ENCODE results near the gene PTGIR.

The PTGIR gene

GRCh38 chr19:46613525-46613924, 11.4 kb downstream of the PTGIR start:
- no peak for DNase-seq

GRCh38 chr19:46611776-46612175, 13.1 kb downstream of the PTGIR start:
- no peak for DNase-seq

GRCh38 chr19:46610851-46611770, 13.8 kb downstream of the PTGIR start:
- no peak for DNase-seq

GRCh38 chr19:46610413-46610775, 14.5 kb downstream of the PTGIR start:
- no peak for DNase-seq

- DNase-seq, result no peak
Observed at GRCh38 chr19:46609511-46610412, 15.1 kb downstream of the PTGIR start.

GRCh38 chr19:46608581-46609345, 16.1 kb downstream of the PTGIR start:
- no peak for DNase-seq

- DNase-seq, result no peak
Observed at GRCh38 chr19:46608178-46608577, 16.7 kb downstream of the PTGIR start.

- peak; percentile 12 for DNase-seq
Observed at GRCh38 chr19:46607448-46607841, 17.4 kb downstream of the PTGIR start.

- no peak for DNase-seq
Observed at GRCh38 chr19:46606681-46607447, 18.0 kb downstream of the PTGIR start.

- DNase-seq, result no peak
Observed at GRCh38 chr19:46606019-46606418, 18.9 kb downstream of the PTGIR start.

GRCh38 chr19:46605356-46605821, 19.5 kb downstream of the PTGIR start:
- DNase-seq, result no peak

GRCh38 chr19:46604781-46605355, 20.0 kb downstream of the PTGIR start:
- no peak for DNase-seq

GRCh38 chr19:46603752-46604231, 21.1 kb downstream of the PTGIR start:
- no peak for DNase-seq

GRCh38 chr19:46603195-46603637, 21.7 kb downstream of the PTGIR start:
- DNase-seq, result no peak

- DNase-seq, result no peak
Observed at GRCh38 chr19:46602392-46603194, 22.3 kb downstream of the PTGIR start.

- DNase-seq, result no peak
Observed at GRCh38 chr19:46601318-46602224, 23.3 kb downstream of the PTGIR start, which contains the start of gene CALM3. TSS of gene CALM3 (plus strand) at chr19:46601330. CDS start at chr19:46601435, 105 bp downstream.

GRCh38 chr19:46600384-46601317, 24.2 kb downstream of the PTGIR start:
- DNase-seq, result peak; percentile 96

- no peak for DNase-seq
Observed at GRCh38 chr19:46599716-46600373, 25.0 kb downstream of the PTGIR start.

Measured in NCI-H1092 treated with DMSO at 0.1 percent for 48 hours (cell line).